Endothelial cell of umbilical vein (primary cell): Measurements from ENCODE around the gene SNRPD2. TPM values are rescaled to one million over a fixed set of nuclear protein-coding genes. Genes with fewer than 3 reads are reported as not detected.

Experiments used
- BruUV-seq: library from RNA; stranded (reverse); fragments of 400-500 nt; replicated peaks from 2 replicates; lab custom pipeline; 2021; lab: Mats Ljungman, UMichigan
- CTCF ChIA-PET: fragments of 300-600, 350-600 bp; sonication (Branson Sonifier 250); formaldehyde crosslinking; loops from one replicate; lab custom pipeline; 2021; ENCODE audit warnings: antibody characterized with exemption, inconsistent platforms; lab: Charles Lee
- POLR2A ChIA-PET: fragments of 300-600, 350-600 bp; sonication (Branson Sonifier 250); formaldehyde crosslinking; loops from one replicate; lab custom pipeline; 2021; ENCODE audit warnings: antibody characterized with exemption, inconsistent platforms; lab: Charles Lee
- DNase-seq: peaks from one replicate; pipeline ENCODE4 v3.0.0-alpha.2; 2011; ENCODE audit warnings: low read depth, low spot score
- FAIRE-seq: peaks from 2 replicates; lab custom pipeline; 2011; peaks lifted over from hg19 to GRCh38; lab: Jason Lieb, UNC
- H2AFZ ChIP-seq: 2 replicates; pipeline ENCODE4 v1.6.0; 2012; ENCODE audit warnings: low read depth, low read length, control low read depth, inconsistent platforms
- H3K27ac ChIP-seq: 2 replicates; pipeline ENCODE4 v1.5.1; 2011; ENCODE audit warnings: low read depth, mild to moderate bottlenecking, control low read depth, low read length, moderate library complexity; ENCODE audit not compliant: insufficient read depth
- H3K27me3 ChIP-seq, 2 experiments: 2 replicates each; pipeline versions ENCODE4 v1.6.0 to v1.6.1; 2011; ENCODE audit warnings: low read length in 2 of 2, mixed read lengths in 1 of 2; ENCODE audit not compliant: control insufficient read depth in 2 of 2, insufficient read depth in 2 of 2
- H3K36me3 ChIP-seq, 2 experiments: 2 replicates in 1 of 2; 3 replicates in 1 of 2; pipeline ENCODE4 v1.5.1; 2011; ENCODE audit warnings: low read length in 2 of 2, mild to moderate bottlenecking in 1 of 2, moderate library complexity in 1 of 2; ENCODE audit not compliant: control insufficient read depth in 2 of 2, insufficient read depth in 2 of 2; ENCODE audit errors: extremely low read depth in 1 of 2
- H3K4me1 ChIP-seq: 3 replicates; pipeline ENCODE4 v1.5.1; 2011; ENCODE audit warnings: mild to moderate bottlenecking, low read length; ENCODE audit not compliant: control insufficient read depth, insufficient read depth; ENCODE audit errors: extremely low read depth
- H3K4me2 ChIP-seq: 2 replicates; pipeline ENCODE4 v1.6.1; 2011; ENCODE audit warnings: low read length, control low read depth, mixed read lengths; ENCODE audit not compliant: insufficient read depth
- H3K4me3 ChIP-seq, 3 experiments: fragments of 200-600 bp in 1 of 3; sonication (generic), shearing (Covaris generic) in 1 of 3; replicated peaks in 1 of 3; 2 replicates each; pipeline ENCODE4 v1.5.1; 2011 to 2016; ENCODE audit warnings: control low read depth in 3 of 3, low read length in 3 of 3, mild to moderate bottlenecking in 2 of 3, inconsistent platforms in 1 of 3, low read depth in 1 of 3, moderate library complexity in 1 of 3; ENCODE audit not compliant: insufficient read depth in 1 of 3
- H3K79me2 ChIP-seq: 2 replicates; pipeline ENCODE4 v1.6.0; 2012; ENCODE audit warnings: low read length, inconsistent platforms; ENCODE audit not compliant: control insufficient read depth, insufficient read depth
- H3K9ac ChIP-seq: replicated peaks from 2 replicates; pipeline ENCODE3; 2011; ENCODE audit warnings: low read length, control low read depth; ENCODE audit not compliant: insufficient read depth; ENCODE audit errors: extremely low read depth
- H3K9me1 ChIP-seq: replicated peaks from 3 replicates; pipeline ENCODE4 v1.6.0; 2011; ENCODE audit warnings: mild to moderate bottlenecking, low read length; ENCODE audit not compliant: control insufficient read depth, insufficient read depth; ENCODE audit errors: extremely low read depth
- H3K9me3 ChIP-seq: replicated peaks from 2 replicates; pipeline ENCODE4 v1.5.1; 2012; ENCODE audit warnings: low read length, inconsistent platforms; ENCODE audit not compliant: control insufficient read depth, insufficient read depth
- H4K20me1 ChIP-seq: replicated peaks from 2 replicates; pipeline ENCODE3; 2011; ENCODE audit warnings: mild to moderate bottlenecking, low read length; ENCODE audit not compliant: control insufficient read depth, insufficient read depth; ENCODE audit errors: extremely low read depth
- CTCF ChIP-seq, 2 donors: IDR thresholded peaks; 1 replicate in 1 of 2; 2 replicates in 1 of 2; pipeline ENCODE4 v1.5.1; 2011; ENCODE audit warnings: low read length in 2 of 2, mild to moderate bottlenecking in 2 of 2, moderate library complexity in 2 of 2, control low read depth in 1 of 2, inconsistent platforms in 1 of 2, low read depth in 1 of 2; ENCODE audit not compliant: insufficient read depth in 1 of 2; ENCODE audit errors: extremely low read depth in 1 of 2
- EZH2 ChIP-seq: IDR thresholded peaks from 2 replicates; pipeline ENCODE4 v1.6.1; 2012; ENCODE audit warnings: borderline replicate concordance, low read depth, mild to moderate bottlenecking, moderate library complexity, low read length, inconsistent platforms; ENCODE audit not compliant: severe bottlenecking
- FOS ChIP-seq: IDR thresholded peaks from 2 replicates; pipeline ENCODE4 v1.6.1; 2011; ENCODE audit warnings: mild to moderate bottlenecking, low read length, moderate library complexity, borderline replicate concordance; ENCODE audit not compliant: insufficient read depth
- GATA2 ChIP-seq: IDR thresholded peaks from 2 replicates; pipeline ENCODE4 v1.7.0; 2011; ENCODE audit warnings: low read depth, mild to moderate bottlenecking, moderate library complexity, mixed read lengths, low read length; ENCODE audit not compliant: insufficient read length, insufficient read depth
- JUN ChIP-seq: IDR thresholded peaks from 2 replicates; pipeline ENCODE4 v1.6.1; 2011; ENCODE audit warnings: borderline replicate concordance, low read depth; ENCODE audit not compliant: insufficient read length, insufficient read depth
- MAX ChIP-seq: IDR thresholded peaks from 2 replicates; pipeline ENCODE4 v1.6.1; 2011; ENCODE audit not compliant: insufficient read depth, insufficient read length
- MYC ChIP-seq: IDR thresholded peaks from one replicate; pipeline ENCODE4 v1.6.1; 2011; ENCODE audit warnings: mild to moderate bottlenecking, low read depth, low read length
- POLR2A ChIP-seq: IDR thresholded peaks from 2 replicates; pipeline ENCODE4 v1.6.1; 2012; ENCODE audit warnings: low read depth, mild to moderate bottlenecking, control low read depth, low read length
- POLR2AphosphoS5 ChIP-seq: IDR thresholded peaks from 2 replicates; pipeline ENCODE4 v1.6.1; 2012; ENCODE audit warnings: low read depth, mild to moderate bottlenecking, control low read depth, low read length, moderate library complexity; ENCODE audit not compliant: insufficient read depth
- dilution Hi-C: fragments of 300-500 bp; cut with MboI; formaldehyde crosslinking; loops from one replicate; pipeline ENCODE4 v1.15.0; 2019; ENCODE audit warnings: low sequenced_read_pairs; ENCODE audit not compliant: extremely low pct_ligation_motif_present
- intact Hi-C: fragments of 100-400 bp; cut with micrococcal nuclease; formaldehyde crosslinking; loops from one replicate; pipeline ENCODE4 v1.10.0; 2022
- polyA plus RNA-seq, 4 experiments: library from polyadenylated mRNA; depleted of rRNA in 3 of 4; stranded (reverse) in 3 of 4; unstranded in 1 of 4; fragments of >200 nt; gene quantifications; 2 replicates each; pipeline versions ENCODE4 v1.2.1 to v1.2.3, GENCODE V29; 2011 to 2012; ENCODE audit warnings: missing spikeins in 1 of 4
- total RNA-seq: library from RNA; stranded (reverse); gene quantifications from 2 replicates; pipeline ENCODE4 v1.2.3, GENCODE V29; 2021

Gene SNRPD2
- total and polyA plus RNA-seq, 2 donors (not counting 3 experiments of a cell fraction or from before 2014, with no cell fraction given), result 512 to 519 TPM

GRCh38 chr19:45664575-45664974, 27.2 kb downstream of the SNRPD2 start:
- Histone ChIP-seq H4K20me1 (no peaks in the 10 kb centered on the region), H3K9ac (no peak overlapping the region), H3K79me2 (no peaks in the 10 kb centered on the region), H3K4me1 (peaks cover 4% of the 10 kb centered on the region), H3K27me3 (peaks cover 17 to 19% of the 10 kb centered on the region in 2 experiments), H3K9me3 (no peaks in the 10 kb centered on the region), H3K4me2 (no peak overlapping the region), H3K36me3 (no peaks in the 10 kb centered on the region), H3K4me3 (no peak overlapping the region), H3K9me1 (no peaks in the 10 kb centered on the region), H2AFZ (no peak overlapping the region), H3K27ac (no peak overlapping the region)
- ChIA-PET CTCF (no interaction called here), POLR2A (no interaction called here)
- DNase-seq (no peak), FAIRE-seq (no peak)
- intact Hi-C loops, result no loop called here
- TF ChIP-seq MAX, result no peak
- no peak for TF ChIP-seq GATA2
- no peak for TF ChIP-seq POLR2A
- no peak for TF ChIP-seq CTCF (IDR thresholded peaks at IDR 0.05; ENCODE audit: extremely low read depth in 1 of 2, insufficient read depth in 1 of 2, low read depth in 1 of 2, low read length in 2 of 2)
- TF ChIP-seq JUN, result no peak
- TF ChIP-seq FOS, result no peak
- TF ChIP-seq EZH2, result no peak
- no peak for TF ChIP-seq POLR2AphosphoS5
- no peak for TF ChIP-seq MYC
- dilution Hi-C loops, result no loop called here
- BruUV-seq, result no TSS peak
